Measurements from ENCODE around the gene PDIA4.
"Not testable (repeated sequence)": the region's sequence is repeated elsewhere in the genome, so short reads cannot be mapped to it uniquely, and the experiment has no call there.

Gene PDIA4

GRCh38 chr7:149028346-149029109 lies at the start of gene PDIA4:
Gene PDIA4 (minus strand): TSS chr7:149028505. CDS start chr7:149028408, 97 bp downstream.
- peak; percentile 73 for FAIRE-seq

GRCh38 chr7:149077594-149077993 lies 49.3 kb upstream of the PDIA4 start:
- FAIRE-seq, result no peak

GRCh38 chr7:149075286-149075685 lies 47.0 kb upstream of the PDIA4 start:
- FAIRE-seq, result no peak

DNA sequence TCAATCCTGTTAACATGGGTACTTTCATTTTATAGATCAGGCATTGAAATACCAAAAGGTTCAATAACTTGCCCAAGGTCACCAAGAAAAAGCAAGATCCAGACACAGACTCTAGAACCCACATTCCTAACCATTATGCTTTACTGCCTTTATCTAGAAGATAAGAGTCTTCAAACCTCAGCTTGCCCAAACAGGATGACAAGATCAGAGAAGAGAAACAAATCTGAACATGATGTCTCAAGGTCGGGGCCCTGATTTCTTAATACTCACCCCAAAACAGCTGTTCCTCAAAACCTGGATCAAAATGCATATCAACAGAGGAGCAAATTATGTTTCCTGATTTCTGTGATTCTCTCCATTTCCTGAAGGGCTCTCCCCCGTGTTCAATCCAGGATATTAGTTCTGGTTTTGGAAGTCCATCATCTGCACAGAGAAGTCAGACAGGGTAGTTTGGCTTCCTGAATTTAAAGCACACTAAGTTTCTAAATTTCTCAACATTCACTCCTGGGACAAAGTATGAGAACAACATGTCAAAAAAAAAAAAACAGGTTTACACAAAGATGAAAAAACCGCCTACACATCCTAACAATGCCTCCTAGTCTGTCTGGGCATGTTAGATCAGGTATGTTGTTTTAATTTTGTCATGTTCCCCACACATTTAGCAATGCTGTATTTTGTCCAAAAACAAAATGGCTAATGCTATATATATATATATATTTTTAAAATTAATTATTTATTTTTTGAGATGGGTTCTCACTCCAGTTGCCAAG lies 46.0 kb upstream of the PDIA4 start:
- no peak for FAIRE-seq

DNA sequence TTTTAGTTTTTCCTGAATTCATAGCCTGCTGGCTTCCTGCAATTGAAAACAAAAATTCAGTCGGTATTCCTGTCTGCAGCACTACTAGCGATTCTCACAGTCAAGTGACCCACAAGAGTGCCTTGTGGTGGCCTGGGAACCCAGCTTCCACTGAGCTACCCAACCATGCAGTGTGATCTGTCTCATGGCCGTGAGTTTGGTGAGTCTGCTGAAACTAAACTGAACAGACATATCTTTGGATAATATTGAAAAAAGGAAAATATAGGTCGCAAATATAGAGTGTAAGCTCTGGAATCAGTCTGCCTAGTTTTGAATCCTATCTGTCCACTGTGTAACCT lies 44.1 kb upstream of the PDIA4 start:
- FAIRE-seq, result no peak

- no peak for FAIRE-seq
Measured at GRCh38 chr7:149071641-149072437, 43.5 kb upstream of the PDIA4 start.

- no peak for FAIRE-seq
Measured at GRCh38 chr7:149071182-149071635, 42.9 kb upstream of the PDIA4 start.

DNA sequence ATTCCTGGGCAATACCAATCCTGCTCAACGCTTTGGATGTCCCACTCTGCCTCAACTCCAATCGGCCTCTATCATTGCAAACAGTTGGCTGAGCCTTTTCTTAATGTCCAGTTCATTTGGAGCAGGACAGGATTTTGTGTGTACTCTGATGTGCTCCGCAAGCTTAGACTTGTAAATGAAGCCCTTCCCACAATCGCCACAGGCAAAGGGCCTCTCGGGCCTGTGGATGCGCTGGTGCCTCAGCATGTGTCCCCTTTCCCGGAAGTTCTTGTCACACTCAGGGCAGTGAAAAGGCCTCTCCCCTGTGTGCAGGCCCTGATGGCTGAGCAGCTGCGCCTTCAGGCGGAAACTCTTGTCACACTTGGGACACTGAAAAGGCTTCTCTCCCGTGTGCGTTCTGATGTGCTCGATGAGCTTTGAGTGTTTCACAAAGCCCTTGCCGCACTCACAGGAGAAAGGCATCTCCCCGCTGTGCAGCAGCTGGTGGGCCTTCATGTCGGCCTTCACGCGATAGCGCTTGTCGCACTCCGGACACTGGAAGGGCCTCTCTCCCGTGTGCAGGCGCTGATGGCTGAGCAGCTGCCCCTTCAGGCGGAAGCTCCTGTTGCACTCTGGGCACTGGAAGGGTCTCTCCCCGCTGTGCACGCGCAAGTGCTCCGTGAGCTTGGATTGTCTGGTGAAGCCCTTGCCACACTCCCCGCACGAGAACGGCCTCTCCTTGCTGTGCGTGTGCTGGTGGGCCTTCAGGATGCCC lies 42.2 kb upstream of the PDIA4 start:
- no peak for FAIRE-seq

- FAIRE-seq, result no peak
Measured at GRCh38 chr7:149067869-149068268, 39.6 kb upstream of the PDIA4 start.

DNA sequence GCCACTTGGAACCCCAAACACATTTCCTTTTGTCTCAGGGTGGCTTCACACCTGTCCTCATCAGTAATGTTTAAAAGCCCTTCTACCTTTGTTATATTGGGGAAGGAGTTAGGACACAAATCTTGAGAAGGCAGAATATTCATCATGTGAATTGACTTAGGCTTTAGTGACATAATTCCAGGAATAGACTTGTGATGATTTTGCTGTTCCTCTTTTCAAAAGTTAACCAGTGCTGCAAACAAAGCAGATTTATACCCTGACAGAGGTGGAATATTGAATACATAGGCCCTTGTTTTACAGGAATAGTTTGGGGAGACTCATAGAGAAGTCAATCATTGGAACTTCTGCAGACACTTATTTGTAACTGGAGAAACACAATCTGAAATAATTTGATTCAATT lies 35.2 kb upstream of the PDIA4 start:
- FAIRE-seq, result no peak

DNA sequence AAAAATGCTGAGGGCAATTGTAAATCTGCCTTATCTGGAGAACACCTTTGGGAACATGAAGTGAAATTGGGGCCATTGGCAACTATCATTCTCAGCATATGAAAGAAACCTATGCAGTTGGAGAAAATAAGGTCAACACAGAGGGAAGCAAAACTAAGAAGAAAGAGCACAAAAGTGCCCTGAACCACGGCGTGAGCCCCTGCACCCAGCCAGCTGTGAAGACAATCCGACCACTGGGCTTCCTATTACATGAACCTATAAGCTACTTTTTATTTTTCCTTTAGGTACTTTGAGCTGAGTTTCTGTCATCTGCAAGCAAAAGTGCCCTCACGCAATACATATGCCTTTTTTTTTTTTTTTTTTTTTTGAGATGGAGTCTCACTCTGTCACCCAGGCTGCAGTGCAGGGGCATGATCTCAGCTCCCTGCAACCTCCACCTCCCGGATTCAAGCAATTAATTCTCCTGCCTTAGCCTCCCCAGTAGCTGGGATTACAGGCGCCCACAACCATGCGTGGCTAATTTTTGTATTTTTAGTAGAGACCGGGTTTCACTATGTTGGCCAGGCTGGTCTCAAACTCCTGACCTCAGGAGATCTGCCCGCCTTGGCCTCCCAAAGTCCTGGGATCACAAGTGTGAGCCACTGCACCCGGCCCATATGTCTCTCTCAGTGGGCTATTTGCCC lies 34.1 kb upstream of the PDIA4 start:
- FAIRE-seq, result not testable (repeated sequence)

GRCh38 chr7:149060156-149060555 lies 31.9 kb upstream of the PDIA4 start:
- no peak for FAIRE-seq

DNA sequence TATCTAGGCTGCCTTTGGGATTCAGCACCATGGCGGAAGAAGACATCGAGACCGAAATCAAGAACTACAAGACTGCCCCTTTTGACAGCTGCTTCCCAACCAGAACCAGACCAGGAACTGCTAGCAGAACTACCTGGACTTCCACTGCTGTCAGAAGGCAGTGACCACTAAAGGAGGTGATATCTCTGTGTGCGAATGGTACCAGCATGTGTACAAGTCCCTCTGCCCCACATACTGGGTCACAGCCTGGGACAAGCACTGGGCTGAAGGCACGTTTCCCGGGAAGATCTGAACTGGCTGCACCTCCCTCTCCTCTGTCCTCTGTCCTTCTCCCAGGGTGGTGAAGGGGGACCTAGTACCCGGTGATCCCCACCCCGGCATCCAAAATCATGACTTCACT lies 25.6 kb upstream of the PDIA4 start:
- FAIRE-seq, result no peak

DNA sequence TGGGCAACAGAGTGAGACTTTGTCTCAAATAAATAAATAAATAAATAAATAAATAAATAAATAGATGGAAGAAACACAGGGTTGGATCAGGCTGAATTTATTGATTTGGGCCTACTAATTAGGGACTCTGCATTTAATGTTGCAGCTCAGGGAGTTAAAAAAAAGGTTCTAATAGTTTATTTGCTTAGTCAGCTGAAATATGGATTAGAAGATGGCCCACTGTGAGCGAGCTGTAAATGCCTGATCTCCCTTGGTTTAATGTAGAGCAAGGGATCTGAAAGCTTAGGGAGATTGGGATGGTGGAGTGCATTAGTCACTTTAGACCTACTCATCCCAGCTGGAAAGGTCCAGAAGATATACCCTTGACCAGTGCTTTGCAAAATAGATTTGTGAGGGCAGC lies 25.1 kb upstream of the PDIA4 start:
- FAIRE-seq, result no peak

DNA sequence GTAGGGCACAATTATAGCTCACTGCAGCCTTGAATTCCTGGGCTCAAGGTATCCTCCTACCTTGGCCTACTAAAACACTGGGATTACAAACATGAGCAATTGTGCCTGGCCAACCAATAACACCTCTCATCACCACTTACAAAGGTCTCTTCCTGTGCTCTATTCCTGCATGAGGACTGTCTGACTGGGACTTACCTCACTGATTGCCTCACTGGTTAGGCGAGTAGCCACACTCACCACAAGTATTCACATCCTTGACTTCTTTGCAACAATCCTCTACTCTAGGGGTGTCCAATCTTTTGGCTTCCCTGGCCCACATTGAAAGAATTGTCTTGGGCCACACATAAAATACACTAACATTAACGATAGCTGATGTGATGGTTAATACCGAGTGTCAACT lies 22.6 kb upstream of the PDIA4 start:
- FAIRE-seq, result no peak

DNA sequence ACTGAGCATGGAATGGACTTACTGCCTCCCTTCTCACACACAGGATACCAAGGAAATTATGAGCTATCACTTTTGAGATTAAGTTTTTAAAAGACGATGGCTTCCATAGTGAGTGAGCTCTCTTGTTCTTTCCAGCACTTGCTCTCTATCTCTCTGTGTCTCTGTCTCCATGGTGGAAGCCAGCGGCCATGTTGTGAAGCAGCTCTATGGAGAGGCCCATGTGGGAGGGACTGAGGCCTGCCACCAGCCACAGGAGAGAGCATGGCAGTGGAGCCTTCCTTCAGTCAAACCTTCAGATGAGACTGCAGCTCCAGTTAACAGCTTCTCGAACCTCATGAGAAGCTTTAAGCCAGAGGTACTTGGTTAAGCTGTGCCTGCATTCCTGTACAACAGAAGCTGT lies 20.5 kb upstream of the PDIA4 start:
- no peak for FAIRE-seq

- no peak for FAIRE-seq
Measured at GRCh38 chr7:149046416-149046815, 18.1 kb upstream of the PDIA4 start.

DNA sequence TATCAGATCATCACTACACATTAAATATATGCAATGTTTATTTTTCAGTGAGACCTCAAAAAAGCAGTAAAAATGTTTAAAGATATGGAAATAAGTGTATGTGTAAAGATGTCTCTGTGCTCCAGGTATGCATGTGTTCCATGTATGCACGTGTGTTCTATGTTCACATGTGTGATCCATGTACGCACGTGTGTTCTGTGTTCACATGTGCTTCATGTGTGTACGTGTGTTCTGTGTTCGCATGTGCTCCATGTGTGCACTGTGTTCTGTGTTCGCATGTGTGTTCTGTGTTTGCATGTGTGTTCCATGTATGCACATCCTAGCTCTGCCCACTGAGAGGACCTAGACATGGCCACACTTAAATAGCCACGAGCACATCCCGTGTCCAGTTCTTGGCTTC lies 15.6 kb upstream of the PDIA4 start:
- FAIRE-seq, result no peak

DNA sequence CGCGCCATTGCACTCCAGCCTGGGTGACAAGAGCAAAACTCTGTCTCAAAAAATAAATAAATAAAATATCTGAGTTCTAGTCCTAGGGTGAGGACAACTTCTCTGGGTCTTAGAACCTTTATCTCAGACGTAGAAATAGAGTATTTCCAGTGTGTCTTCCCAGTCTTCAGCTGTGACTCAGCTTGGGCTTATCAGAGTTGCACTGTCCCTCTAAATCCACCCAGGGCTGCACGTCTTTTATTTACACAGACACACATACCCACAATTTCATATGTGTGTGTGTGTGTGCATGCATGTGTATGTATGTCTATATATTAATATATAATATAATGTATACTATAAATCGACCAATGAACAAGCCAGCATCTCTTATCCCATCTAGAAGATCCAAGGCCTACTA lies 13.0 kb upstream of the PDIA4 start:
- no peak for FAIRE-seq

- not testable (repeated sequence) for FAIRE-seq
Measured at GRCh38 chr7:149038641-149039040, 10.3 kb upstream of the PDIA4 start.

DNA sequence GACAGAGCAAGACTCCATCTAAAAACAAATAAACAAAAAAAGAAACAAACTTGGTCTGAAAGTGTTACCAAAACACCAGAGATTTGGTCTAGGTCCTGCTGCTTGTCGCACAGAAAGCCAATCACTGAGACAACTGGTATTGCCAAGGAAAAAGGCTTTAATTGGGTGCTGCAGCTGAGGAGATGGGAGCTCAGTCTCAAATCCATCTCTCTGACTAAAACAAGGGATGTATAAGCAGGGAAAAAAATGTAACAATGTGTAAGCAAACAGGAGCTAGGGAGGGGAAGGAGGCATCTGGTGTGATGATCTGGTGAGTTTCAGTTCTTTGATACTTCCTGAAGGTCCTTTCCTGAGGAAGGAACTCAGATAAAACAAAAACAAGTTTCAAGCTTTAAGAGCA lies 8.4 kb upstream of the PDIA4 start:
- no peak for FAIRE-seq

- FAIRE-seq, result no peak
Measured at GRCh38 chr7:149031353-149031910, 3.1 kb upstream of the PDIA4 start.

Measured in islet of Langerhans (tissue), 1 donor.